ENCODE results near the gene CYB5B.

The CYB5B gene

DNA sequence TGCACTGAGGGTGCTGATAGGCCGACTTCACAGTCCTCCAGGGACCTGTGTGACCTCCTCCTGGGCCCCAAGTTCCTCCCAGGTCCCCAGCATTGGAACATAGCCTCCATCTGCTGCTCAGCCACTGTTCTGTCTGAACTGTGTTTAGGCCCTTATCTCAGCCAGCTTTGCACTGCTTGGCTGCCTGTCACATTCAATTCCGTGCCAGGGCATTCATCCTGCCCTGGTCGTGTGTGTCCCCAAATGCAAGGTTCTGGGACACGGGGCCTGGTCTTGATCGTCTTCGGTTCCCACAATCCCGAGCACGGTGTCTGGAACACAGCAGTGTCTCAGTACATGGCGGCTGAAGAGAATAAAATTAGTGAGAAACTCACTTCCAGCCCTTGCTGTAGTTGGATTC is 71.4 kb downstream of the CYB5B start:
- no peaks in the 10 kb centered on the region for H3K4me1 ChIP-seq (ENCODE audit: control insufficient read depth, insufficient read depth, low read length)
- no peak overlapping the region for H3K9ac ChIP-seq (ENCODE audit: low read depth, low read length)
- H3K27me3 ChIP-seq (ENCODE audit: control insufficient read depth, insufficient read depth, low read length) = no peaks in the 10 kb centered on the region
- no peaks in the 10 kb centered on the region for H3K36me3 ChIP-seq (ENCODE audit: insufficient read depth, low read length)
- H3K4me2 ChIP-seq (ENCODE audit: low read length) = no peak overlapping the region
- no peaks in the 10 kb centered on the region for H3K9me3 ChIP-seq (replicated peaks; ENCODE audit: low read length)
- H3K4me3 ChIP-seq (ENCODE audit: low read length) = no peak overlapping the region

GRCh38 chr16:69496376-69496775 is 72.0 kb downstream of the CYB5B start:
- no peak overlapping the region for H3K4me2 ChIP-seq (ENCODE audit: low read length)
- no peaks in the 10 kb centered on the region for H3K27me3 ChIP-seq (ENCODE audit: control insufficient read depth, insufficient read depth, low read length)
- H3K4me1 ChIP-seq (ENCODE audit: control insufficient read depth, insufficient read depth, low read length) = no peaks in the 10 kb centered on the region
- H3K9ac ChIP-seq (ENCODE audit: low read depth, low read length) = no peak overlapping the region
- no peaks in the 10 kb centered on the region for H3K9me3 ChIP-seq (replicated peaks; ENCODE audit: low read length)
- no peaks in the 10 kb centered on the region for H3K36me3 ChIP-seq (ENCODE audit: insufficient read depth, low read length)
- no peak overlapping the region for H3K4me3 ChIP-seq (ENCODE audit: low read length)

GRCh38 chr16:69496896-69497295 is 72.5 kb downstream of the CYB5B start:
- no peaks in the 10 kb centered on the region for H3K4me1 ChIP-seq (ENCODE audit: control insufficient read depth, insufficient read depth, low read length)
- no peak overlapping the region for H3K4me2 ChIP-seq (ENCODE audit: low read length)
- H3K9ac ChIP-seq (ENCODE audit: low read depth, low read length) = no peak overlapping the region
- H3K27me3 ChIP-seq (ENCODE audit: control insufficient read depth, insufficient read depth, low read length) = no peaks in the 10 kb centered on the region
- no peaks in the 10 kb centered on the region for H3K9me3 ChIP-seq (replicated peaks; ENCODE audit: low read length)
- H3K36me3 ChIP-seq (ENCODE audit: insufficient read depth, low read length) = no peaks in the 10 kb centered on the region
- no peak overlapping the region for H3K4me3 ChIP-seq (ENCODE audit: low read length)

- Histone ChIP-seq H3K9ac (ENCODE audit: low read depth, low read length) (no peak overlapping the region), H3K36me3 (ENCODE audit: insufficient read depth, low read length) (no peaks in the 10 kb centered on the region), H3K4me1 (ENCODE audit: control insufficient read depth, insufficient read depth, low read length) (no peaks in the 10 kb centered on the region), H3K9me3 (replicated peaks; ENCODE audit: low read length) (no peaks in the 10 kb centered on the region), H3K4me2 (ENCODE audit: low read length) (no peak overlapping the region), H3K4me3 (ENCODE audit: low read length) (no peak overlapping the region), H3K27me3 (ENCODE audit: control insufficient read depth, insufficient read depth, low read length) (no peaks in the 10 kb centered on the region)
Measured at GRCh38 chr16:69497876-69498596, 73.6 kb downstream of the CYB5B start.

DNA sequence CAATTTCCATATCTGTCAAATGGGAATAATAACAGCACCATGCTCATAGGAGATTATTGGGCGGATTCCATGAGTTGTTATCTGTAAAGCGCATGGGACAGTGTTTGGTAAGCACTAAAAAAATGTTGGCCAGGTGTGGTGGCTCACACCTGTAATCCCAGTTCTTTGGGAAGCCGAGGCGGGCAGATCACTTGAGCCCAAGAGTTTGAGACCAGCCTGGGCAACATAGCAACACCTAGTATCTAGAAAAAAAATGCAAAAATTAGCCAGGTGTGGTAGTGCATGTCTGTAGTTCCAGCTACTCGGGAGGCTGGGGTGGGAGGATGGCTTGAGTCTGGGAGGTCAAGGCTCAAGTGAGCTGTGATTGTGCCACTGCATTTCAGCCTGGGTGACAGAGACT is 74.5 kb downstream of the CYB5B start:
- H3K36me3 ChIP-seq (ENCODE audit: insufficient read depth, low read length) = no peaks in the 10 kb centered on the region
- H3K4me2 ChIP-seq (ENCODE audit: low read length) = no peak overlapping the region
- H3K4me3 ChIP-seq (ENCODE audit: low read length) = no peak overlapping the region
- no peak overlapping the region for H3K9ac ChIP-seq (ENCODE audit: low read depth, low read length)
- no peaks in the 10 kb centered on the region for H3K9me3 ChIP-seq (replicated peaks; ENCODE audit: low read length)
- H3K27me3 ChIP-seq (ENCODE audit: control insufficient read depth, insufficient read depth, low read length) = no peaks in the 10 kb centered on the region
- H3K4me1 ChIP-seq (ENCODE audit: control insufficient read depth, insufficient read depth, low read length) = no peaks in the 10 kb centered on the region

- H3K4me1 ChIP-seq (ENCODE audit: control insufficient read depth, insufficient read depth, low read length) = no peaks in the 10 kb centered on the region
- no peaks in the 10 kb centered on the region for H3K36me3 ChIP-seq (ENCODE audit: insufficient read depth, low read length)
- H3K4me2 ChIP-seq (ENCODE audit: low read length) = no peak overlapping the region
- H3K27me3 ChIP-seq (ENCODE audit: control insufficient read depth, insufficient read depth, low read length) = no peaks in the 10 kb centered on the region
- H3K4me3 ChIP-seq (ENCODE audit: low read length) = no peak overlapping the region
- H3K9ac ChIP-seq (ENCODE audit: low read depth, low read length) = no peak overlapping the region
- H3K9me3 ChIP-seq (replicated peaks; ENCODE audit: low read length) = no peaks in the 10 kb centered on the region
Measured at GRCh38 chr16:69499541-69500230, 75.3 kb downstream of the CYB5B start.

DNA sequence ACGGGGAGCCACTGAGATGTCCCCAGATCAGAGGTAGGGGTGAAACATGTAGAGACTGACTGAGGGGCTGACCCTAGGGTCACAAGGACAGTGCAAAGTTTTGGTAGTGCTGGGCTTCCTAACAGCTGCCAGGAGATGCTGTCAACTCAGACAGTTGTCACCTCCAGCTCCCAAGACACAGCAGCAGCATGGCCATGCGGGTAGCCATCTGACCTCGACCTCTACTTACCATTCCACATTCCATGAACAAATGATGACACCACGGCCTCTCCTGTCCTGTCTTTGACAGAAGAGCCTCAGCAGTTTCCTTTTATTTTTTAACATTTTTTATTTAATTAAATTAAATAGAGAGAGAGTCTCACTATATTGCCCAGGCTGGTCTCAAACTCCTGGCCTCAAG is 76.1 kb downstream of the CYB5B start:
- Histone ChIP-seq H3K9me3 (replicated peaks; ENCODE audit: low read length) (no peaks in the 10 kb centered on the region), H3K4me2 (ENCODE audit: low read length) (no peak overlapping the region), H3K4me1 (ENCODE audit: control insufficient read depth, insufficient read depth, low read length) (no peaks in the 10 kb centered on the region), H3K36me3 (ENCODE audit: insufficient read depth, low read length) (no peaks in the 10 kb centered on the region), H3K9ac (ENCODE audit: low read depth, low read length) (no peak overlapping the region), H3K27me3 (ENCODE audit: control insufficient read depth, insufficient read depth, low read length) (no peaks in the 10 kb centered on the region), H3K4me3 (ENCODE audit: low read length) (no peak overlapping the region)

DNA sequence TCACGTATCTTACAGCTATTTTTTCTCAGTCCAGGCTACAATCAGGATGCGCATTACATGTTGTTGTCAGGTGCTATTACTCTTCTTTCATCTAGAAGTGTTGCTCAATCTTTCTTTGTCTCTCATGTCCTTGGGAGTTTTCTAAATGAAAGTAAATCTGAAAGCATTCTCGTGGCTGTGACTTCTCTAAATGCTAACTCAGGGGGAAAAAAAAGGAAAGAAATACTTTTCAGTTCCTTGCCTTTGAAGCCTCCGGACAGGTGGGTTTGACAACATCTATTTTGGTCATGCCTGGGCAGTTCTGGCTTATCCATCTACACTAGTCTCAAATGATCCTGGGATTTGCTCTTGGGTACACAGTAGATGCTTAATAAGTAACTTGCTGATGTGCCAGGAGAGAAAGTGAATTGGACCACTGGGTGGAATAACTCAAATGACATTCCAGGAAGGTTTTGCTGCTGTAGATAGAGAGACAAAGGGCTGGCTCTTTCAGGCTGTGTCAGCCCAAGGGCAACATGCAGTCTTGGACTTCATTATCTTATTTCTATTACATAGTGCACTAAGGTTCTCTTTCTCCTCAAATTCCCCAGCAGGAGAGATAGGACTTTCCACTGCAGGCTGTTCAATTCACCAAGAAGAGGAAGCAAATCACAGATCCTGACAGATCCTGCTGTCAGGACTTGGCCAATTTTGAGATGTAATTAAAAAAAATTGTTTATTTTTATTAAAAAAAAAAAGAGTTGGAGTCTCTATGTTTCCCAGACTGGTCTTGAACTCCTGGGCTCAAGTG is 77.7 kb downstream of the CYB5B start:
- Histone ChIP-seq H3K36me3 (ENCODE audit: insufficient read depth, low read length) (no peaks in the 10 kb centered on the region), H3K9me3 (replicated peaks; ENCODE audit: low read length) (no peaks in the 10 kb centered on the region), H3K4me2 (ENCODE audit: low read length) (no peak overlapping the region), H3K9ac (ENCODE audit: low read depth, low read length) (no peak overlapping the region), H3K4me1 (ENCODE audit: control insufficient read depth, insufficient read depth, low read length) (no peaks in the 10 kb centered on the region), H3K27me3 (ENCODE audit: control insufficient read depth, insufficient read depth, low read length) (no peaks in the 10 kb centered on the region), H3K4me3 (ENCODE audit: low read length) (no peak overlapping the region)

GRCh38 chr16:69503244-69503643 is 78.8 kb downstream of the CYB5B start:
- H3K4me1 ChIP-seq (ENCODE audit: control insufficient read depth, insufficient read depth, low read length) = no peaks in the 10 kb centered on the region
- no peak overlapping the region for H3K9ac ChIP-seq (ENCODE audit: low read depth, low read length)
- no peaks in the 10 kb centered on the region for H3K9me3 ChIP-seq (replicated peaks; ENCODE audit: low read length)
- no peak overlapping the region for H3K4me3 ChIP-seq (ENCODE audit: low read length)
- no peak overlapping the region for H3K4me2 ChIP-seq (ENCODE audit: low read length)
- no peaks in the 10 kb centered on the region for H3K27me3 ChIP-seq (ENCODE audit: control insufficient read depth, insufficient read depth, low read length)
- H3K36me3 ChIP-seq (ENCODE audit: insufficient read depth, low read length) = no peaks in the 10 kb centered on the region

DNA sequence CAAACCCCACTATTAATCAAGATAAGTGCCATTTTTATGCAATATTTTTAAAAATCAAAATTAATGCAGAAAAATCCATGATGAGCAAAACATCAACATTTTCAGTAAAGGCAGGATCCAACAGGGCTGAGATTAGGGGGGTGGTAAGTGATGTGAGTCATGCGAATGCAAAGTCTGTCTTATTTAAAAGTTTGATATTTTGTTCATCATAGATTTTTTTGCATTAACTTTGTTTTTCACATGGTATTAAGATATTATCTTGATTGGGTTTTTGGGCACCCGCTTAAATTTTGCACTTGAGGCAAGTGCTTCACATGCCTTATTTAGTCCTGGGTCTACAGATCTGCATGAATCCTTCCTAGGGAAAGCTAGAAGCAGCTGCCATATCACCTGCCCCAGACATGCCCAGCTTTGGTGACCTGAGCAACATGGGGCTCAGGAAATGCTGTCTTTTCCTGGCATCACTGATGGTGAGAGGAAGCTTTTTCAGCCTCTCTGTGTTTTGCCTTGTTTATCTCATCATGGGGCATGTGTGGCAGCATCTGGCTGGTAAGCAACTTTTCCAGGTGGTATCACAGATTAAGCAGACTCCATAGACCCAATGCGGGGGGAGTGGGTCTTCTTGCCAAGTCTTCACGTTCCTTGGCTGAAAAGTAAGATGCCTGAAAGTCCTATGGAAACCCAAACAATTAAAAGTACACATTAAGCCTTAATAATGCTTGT is 83.8 kb downstream of the CYB5B start:
- Histone ChIP-seq H3K27me3 (ENCODE audit: control insufficient read depth, insufficient read depth, low read length) (no peaks in the 10 kb centered on the region), H3K9me3 (replicated peaks; ENCODE audit: low read length) (no peaks in the 10 kb centered on the region), H3K36me3 (ENCODE audit: insufficient read depth, low read length) (no peaks in the 10 kb centered on the region), H3K4me3 (ENCODE audit: low read length) (no peak overlapping the region), H3K9ac (ENCODE audit: low read depth, low read length) (no peak overlapping the region), H3K4me2 (ENCODE audit: low read length) (no peak overlapping the region), H3K4me1 (ENCODE audit: control insufficient read depth, insufficient read depth, low read length) (no peaks in the 10 kb centered on the region)

GRCh38 chr16:69509125-69509524 is 84.7 kb downstream of the CYB5B start:
- Histone ChIP-seq H3K9ac (ENCODE audit: low read depth, low read length) (no peak overlapping the region), H3K4me3 (ENCODE audit: low read length) (no peak overlapping the region), H3K9me3 (replicated peaks; ENCODE audit: low read length) (no peaks in the 10 kb centered on the region), H3K4me2 (ENCODE audit: low read length) (no peak overlapping the region), H3K36me3 (ENCODE audit: insufficient read depth, low read length) (no peaks in the 10 kb centered on the region), H3K27me3 (ENCODE audit: control insufficient read depth, insufficient read depth, low read length) (no peaks in the 10 kb centered on the region), H3K4me1 (ENCODE audit: control insufficient read depth, insufficient read depth, low read length) (no peaks in the 10 kb centered on the region)
